ENCODE measurements around the gene EFL1.

The EFL1 gene

DNA sequence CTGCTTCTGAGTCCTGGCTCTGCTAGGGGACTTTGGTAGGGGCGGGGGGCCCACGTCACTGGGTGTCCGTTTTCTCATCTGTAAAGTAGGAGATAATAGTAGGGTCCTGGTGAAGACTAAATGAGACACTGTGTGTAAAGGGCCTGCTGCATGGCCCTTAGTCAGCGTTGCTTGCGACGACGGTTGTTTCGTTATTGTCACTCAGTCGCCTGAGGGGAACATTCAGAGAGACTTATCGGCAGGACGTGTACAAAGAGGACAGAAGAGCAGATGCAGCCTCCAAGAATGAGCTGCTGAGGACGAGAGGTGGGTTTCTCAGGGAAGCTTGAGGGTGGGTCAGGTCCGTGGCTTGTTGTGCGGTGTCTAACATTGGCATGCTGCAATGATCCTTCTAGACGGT lies 163.9 kb downstream of the EFL1 start:
- TF ChIP-seq, protein P1, sequence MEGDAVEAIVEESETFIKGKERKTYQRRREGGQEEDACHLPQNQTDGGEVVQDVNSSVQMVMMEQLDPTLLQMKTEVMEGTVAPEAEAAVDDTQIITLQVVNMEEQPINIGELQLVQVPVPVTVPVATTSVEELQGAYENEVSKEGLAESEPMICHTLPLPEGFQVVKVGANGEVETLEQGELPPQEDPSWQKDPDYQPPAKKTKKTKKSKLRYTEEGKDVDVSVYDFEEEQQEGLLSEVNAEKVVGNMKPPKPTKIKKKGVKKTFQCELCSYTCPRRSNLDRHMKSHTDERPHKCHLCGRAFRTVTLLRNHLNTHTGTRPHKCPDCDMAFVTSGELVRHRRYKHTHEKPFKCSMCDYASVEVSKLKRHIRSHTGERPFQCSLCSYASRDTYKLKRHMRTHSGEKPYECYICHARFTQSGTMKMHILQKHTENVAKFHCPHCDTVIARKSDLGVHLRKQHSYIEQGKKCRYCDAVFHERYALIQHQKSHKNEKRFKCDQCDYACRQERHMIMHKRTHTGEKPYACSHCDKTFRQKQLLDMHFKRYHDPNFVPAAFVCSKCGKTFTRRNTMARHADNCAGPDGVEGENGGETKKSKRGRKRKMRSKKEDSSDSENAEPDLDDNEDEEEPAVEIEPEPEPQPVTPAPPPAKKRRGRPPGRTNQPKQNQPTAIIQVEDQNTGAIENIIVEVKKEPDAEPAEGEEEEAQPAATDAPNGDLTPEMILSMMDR (IDR thresholded peaks at IDR 0.05; ENCODE audit: low read depth, low read length, missing control alignments) = no peak
- H3K4me3 ChIP-seq (replicated peaks; ENCODE audit: low read depth, low read length) = no peak overlapping the region
- no peak for DNase-seq (ENCODE audit: extremely low read depth, low read depth)

- DNase-seq (ENCODE audit: extremely low read depth, low read depth) = no peak
- TF ChIP-seq, protein P1 (IDR thresholded peaks at IDR 0.05; ENCODE audit: low read depth, low read length, missing control alignments) = no peak
- H3K4me3 ChIP-seq (replicated peaks; ENCODE audit: low read depth, low read length) = no peak overlapping the region
Observed at GRCh38 chr15:82095803-82096202, 166.7 kb downstream of the EFL1 start.

DNA sequence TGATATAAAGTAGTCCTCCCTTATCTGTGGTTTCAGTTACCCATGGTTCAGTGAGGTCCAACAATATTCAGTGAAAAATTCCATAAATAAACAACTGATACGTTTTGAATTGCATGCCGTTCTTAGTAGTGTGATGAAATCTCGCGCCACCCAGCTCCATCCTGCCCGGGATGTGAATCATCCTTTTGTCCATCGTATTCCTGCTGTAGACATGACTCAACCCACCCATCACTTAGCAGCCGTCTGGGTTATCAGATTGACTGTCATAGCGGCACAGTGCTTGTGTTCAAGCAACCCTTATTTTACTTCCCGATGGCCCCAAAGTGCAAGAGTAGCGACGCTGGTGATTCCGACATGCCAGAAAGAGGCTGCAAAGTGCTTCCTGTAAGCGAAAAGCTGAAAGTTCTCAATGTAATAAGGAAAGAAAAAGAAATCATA lies 168.7 kb downstream of the EFL1 start:
- no peak overlapping the region for H3K4me3 ChIP-seq (replicated peaks; ENCODE audit: low read depth, low read length)
- DNase-seq (ENCODE audit: extremely low read depth, low read depth) = peak; percentile 51
- TF ChIP-seq, protein P1 (IDR thresholded peaks at IDR 0.05; ENCODE audit: low read depth, low read length, missing control alignments) = no peak

DNA sequence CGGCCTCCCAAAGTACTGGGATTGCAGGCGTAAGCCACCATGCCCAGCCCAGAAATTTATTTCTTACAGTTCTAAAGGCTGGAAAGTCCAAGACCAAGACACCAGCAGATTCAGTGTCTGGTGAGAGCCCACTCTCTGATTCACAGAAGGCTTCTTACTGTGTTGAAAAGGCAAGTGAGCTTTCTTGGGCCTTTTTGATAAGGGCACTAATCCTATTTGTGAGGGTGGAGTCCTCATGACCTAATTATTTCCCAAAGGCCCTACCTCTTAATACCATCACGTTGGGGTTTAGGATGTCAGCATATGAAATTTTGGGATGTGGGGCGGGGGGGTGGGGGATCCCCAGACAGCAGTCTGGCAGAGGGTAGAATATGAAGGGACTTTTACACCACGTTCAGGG lies 169.2 kb downstream of the EFL1 start:
- TF ChIP-seq, protein P1 (IDR thresholded peaks at IDR 0.05; ENCODE audit: low read depth, low read length, missing control alignments) = no peak
- H3K4me3 ChIP-seq (replicated peaks; ENCODE audit: low read depth, low read length) = no peak overlapping the region
- DNase-seq (ENCODE audit: extremely low read depth, low read depth) = no peak

DNA sequence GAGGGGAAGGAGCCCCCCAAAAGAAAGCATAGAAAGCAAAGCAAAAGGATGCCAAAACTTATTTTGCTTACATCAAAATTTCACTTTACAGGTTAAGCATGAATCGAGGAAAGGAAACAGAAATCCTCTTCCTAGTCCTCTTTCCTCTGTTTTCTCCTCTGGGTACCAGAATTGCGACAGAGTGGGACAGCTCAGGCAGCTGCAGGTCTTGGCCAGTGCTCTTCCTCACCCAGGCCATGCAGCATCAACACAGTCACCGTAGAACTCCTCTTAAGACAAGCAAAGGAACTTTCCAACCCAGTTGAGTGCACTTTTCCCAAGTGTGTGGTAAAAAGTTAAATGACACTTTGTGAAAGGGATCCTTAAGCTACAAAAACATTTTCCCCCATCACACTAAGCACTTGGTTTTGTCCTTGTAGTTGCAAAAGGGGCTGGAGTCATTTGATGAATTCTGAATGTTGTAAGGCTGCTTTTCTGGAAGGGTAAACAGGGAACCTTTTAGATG lies 170.8 kb downstream of the EFL1 start:
- DNase-seq (ENCODE audit: extremely low read depth, low read depth) = no peak
- TF ChIP-seq, protein P1 (IDR thresholded peaks at IDR 0.05; ENCODE audit: low read depth, low read length, missing control alignments) = no peak

GRCh38 chr15:82086243-82086995 lies 176.1 kb downstream of the EFL1 start:
- TF ChIP-seq, protein P1 (IDR thresholded peaks at IDR 0.05; ENCODE audit: low read depth, low read length, missing control alignments) = no peak
- H3K4me3 ChIP-seq (replicated peaks; ENCODE audit: low read depth, low read length) = no peak overlapping the region
- DNase-seq (ENCODE audit: extremely low read depth, low read depth) = no peak

More for the DNA sequence above, 170.8 kb downstream of the EFL1 start:
- H3K4me3 ChIP-seq (replicated peaks; ENCODE audit: low read depth, low read length) = no peak overlapping the region
